Keratinocyte (primary cell): ENCODE results near the gene TMEM9B. TPM values are rescaled to one million over a fixed set of nuclear protein-coding genes. Genes with fewer than 3 reads are reported as not detected.
A peak's percentile ranks its signal among the peaks of the same experiment; 100 is the strongest.

ENCODE experiments used
- DNase-seq: peaks from one replicate; pipeline ENCODE4 v3.0.0-alpha.2; 2011; ENCODE audit warnings: low read depth, missing footprints, low spot score
- FAIRE-seq: peaks from 2 replicates; lab custom pipeline; 2011; peaks lifted over from hg19 to GRCh38; lab: Jason Lieb, UNC
- H2AFZ ChIP-seq: 2 replicates; pipeline ENCODE4 v1.6.0; 2012; ENCODE audit warnings: low read length, control low read depth, inconsistent platforms; ENCODE audit not compliant: control insufficient read depth
- H3K27ac ChIP-seq: 2 replicates; pipeline ENCODE4 v1.5.1; 2011; ENCODE audit warnings: low read length; ENCODE audit not compliant: control insufficient read depth, insufficient read depth
- H3K27me3 ChIP-seq: 3 replicates; pipeline ENCODE4 v1.6.0; 2011; ENCODE audit warnings: low read length; ENCODE audit not compliant: control insufficient read depth, insufficient read depth; ENCODE audit errors: extremely low read depth
- H3K36me3 ChIP-seq, 2 experiments: 2 replicates in 1 of 2; 3 replicates in 1 of 2; pipeline ENCODE4 v1.5.1; 2011; ENCODE audit warnings: low read length in 2 of 2, mild to moderate bottlenecking in 1 of 2; ENCODE audit not compliant: control insufficient read depth in 2 of 2, insufficient read depth in 2 of 2; ENCODE audit errors: extremely low read depth in 1 of 2
- H3K4me1 ChIP-seq: 3 replicates; pipeline ENCODE4 v1.5.1; 2011; ENCODE audit warnings: low read length; ENCODE audit not compliant: control insufficient read depth, insufficient read depth; ENCODE audit errors: extremely low read depth
- H3K4me2 ChIP-seq: 3 replicates; pipeline ENCODE4 v1.6.0; 2011; ENCODE audit warnings: low read depth, low read length; ENCODE audit not compliant: control insufficient read depth, insufficient read depth; ENCODE audit errors: extremely low read depth
- H3K4me3 ChIP-seq, 3 experiments: fragments of 200-600 bp in 1 of 3; sonication (generic) in 1 of 3; 2 replicates in 2 of 3; 3 replicates in 1 of 3; pipeline ENCODE4 v1.5.1; 2011 to 2016; ENCODE audit warnings: low read length in 3 of 3, mild to moderate bottlenecking in 3 of 3, control low read depth in 2 of 3, inconsistent platforms in 1 of 3, low read depth in 1 of 3, mixed read lengths in 1 of 3, mixed run types in 1 of 3, moderate library complexity in 1 of 3; ENCODE audit not compliant: control insufficient read depth in 2 of 3, insufficient read depth in 2 of 3; ENCODE audit errors: extremely low read depth in 1 of 3
- H3K79me2 ChIP-seq: 2 replicates; pipeline ENCODE4 v1.6.0; 2012; ENCODE audit warnings: low read length; ENCODE audit not compliant: control insufficient read depth, insufficient read depth
- H3K9ac ChIP-seq: 3 replicates; pipeline ENCODE4 v1.6.0; 2011; ENCODE audit warnings: low read length; ENCODE audit not compliant: control insufficient read depth, insufficient read depth; ENCODE audit errors: extremely low read depth
- H3K9me1 ChIP-seq: 3 replicates; pipeline ENCODE4 v1.6.0; 2011; ENCODE audit warnings: low read length; ENCODE audit not compliant: control insufficient read depth, insufficient read depth; ENCODE audit errors: extremely low read depth
- H3K9me3 ChIP-seq: 2 replicates; pipeline ENCODE4 v1.5.1; 2012; ENCODE audit warnings: low read depth, low read length; ENCODE audit not compliant: control insufficient read depth
- H4K20me1 ChIP-seq: 3 replicates; pipeline ENCODE4 v1.6.0; 2011; ENCODE audit warnings: low read length; ENCODE audit not compliant: control insufficient read depth, insufficient read depth; ENCODE audit errors: extremely low read depth
- EZH2 ChIP-seq: IDR thresholded peaks from one replicate; pipeline ENCODE4 v1.6.1; 2012; ENCODE audit warnings: inconsistent platforms, mild to moderate bottlenecking, low read length, moderate library complexity
- dilution Hi-C: fragments of 300-500 bp; cut with MboI; formaldehyde crosslinking; loops from one replicate; pipeline ENCODE4 v1.7.0; 2020; ENCODE audit warnings: low sequenced_read_pairs; ENCODE audit not compliant: extremely low pct_ligation_motif_present
- polyA plus RNA-seq, 5 experiments: library from polyadenylated mRNA; depleted of rRNA in 3 of 5; stranded (reverse) in 3 of 5; stranded (forward) in 1 of 5; unstranded in 1 of 5; fragments of >200 nt; gene quantifications; 1 replicate in 1 of 5; 2 replicates in 3 of 5; 3 replicates in 1 of 5; pipeline versions ENCODE4 v1.2.1 to v1.2.3, GENCODE V29; 2011 to 2012; ENCODE audit warnings: missing spikeins in 2 of 5, low read depth in 1 of 5, low replicate concordance in 1 of 5
- TF ChIP-seq, protein P1 (sequence below), 3 experiments: IDR thresholded peaks in 1 of 3; conservative IDR thresholded peaks in 1 of 3; optimal IDR thresholded peaks in 1 of 3; 2 replicates in 2 of 3; 3 replicates in 1 of 3; pipeline versions ENCODE3 to v1.5.1; 2011; ENCODE audit warnings: low read length in 3 of 3, mild to moderate bottlenecking in 3 of 3, moderate library complexity in 2 of 3, control low read depth in 1 of 3, inconsistent platforms in 1 of 3; ENCODE audit not compliant: insufficient read depth in 2 of 3; ENCODE audit errors: extremely low read depth in 1 of 3

The TMEM9B gene
- polyA plus RNA-seq, 1 donor (not counting 4 experiments of a cell fraction or from before 2014, with no cell fraction given): 60.8 TPM

DNA sequence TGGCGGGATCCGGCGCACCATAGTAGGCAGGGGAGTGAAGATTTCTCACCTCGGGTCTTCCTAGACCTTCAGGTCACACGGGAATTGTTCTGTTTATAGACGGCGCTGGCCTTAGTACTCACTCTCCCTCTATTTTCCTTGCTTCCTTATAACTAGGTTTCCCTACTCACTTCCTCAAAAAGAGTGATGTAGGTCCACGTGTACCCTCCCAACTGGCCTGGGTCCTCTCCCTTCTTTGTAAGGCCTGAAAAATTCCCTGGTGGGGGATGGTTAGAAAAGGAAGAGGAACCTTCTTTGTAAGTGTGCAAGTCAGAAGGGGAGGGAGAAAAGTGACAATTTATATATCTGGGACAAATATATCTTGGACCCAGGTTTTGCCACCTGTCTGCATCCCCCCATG, 2.9 kb upstream of the TMEM9B start:
- Histone ChIP-seq H3K4me3 (no peak overlapping the region), H3K36me3 (no peaks in the 10 kb centered on the region), H3K4me1 (peaks cover 12% of the 10 kb centered on the region), H4K20me1 (no peaks in the 10 kb centered on the region), H3K4me2 (no peak overlapping the region), H3K27ac (no peak overlapping the region), H3K9me3 (no peaks in the 10 kb centered on the region), H3K9ac (no peak overlapping the region), H3K9me1 (no peaks in the 10 kb centered on the region), H3K79me2 (peaks cover 17% of the 10 kb centered on the region), H3K27me3 (no peaks in the 10 kb centered on the region), H2AFZ (no peak overlapping the region)
- TF ChIP-seq, protein P1, sequence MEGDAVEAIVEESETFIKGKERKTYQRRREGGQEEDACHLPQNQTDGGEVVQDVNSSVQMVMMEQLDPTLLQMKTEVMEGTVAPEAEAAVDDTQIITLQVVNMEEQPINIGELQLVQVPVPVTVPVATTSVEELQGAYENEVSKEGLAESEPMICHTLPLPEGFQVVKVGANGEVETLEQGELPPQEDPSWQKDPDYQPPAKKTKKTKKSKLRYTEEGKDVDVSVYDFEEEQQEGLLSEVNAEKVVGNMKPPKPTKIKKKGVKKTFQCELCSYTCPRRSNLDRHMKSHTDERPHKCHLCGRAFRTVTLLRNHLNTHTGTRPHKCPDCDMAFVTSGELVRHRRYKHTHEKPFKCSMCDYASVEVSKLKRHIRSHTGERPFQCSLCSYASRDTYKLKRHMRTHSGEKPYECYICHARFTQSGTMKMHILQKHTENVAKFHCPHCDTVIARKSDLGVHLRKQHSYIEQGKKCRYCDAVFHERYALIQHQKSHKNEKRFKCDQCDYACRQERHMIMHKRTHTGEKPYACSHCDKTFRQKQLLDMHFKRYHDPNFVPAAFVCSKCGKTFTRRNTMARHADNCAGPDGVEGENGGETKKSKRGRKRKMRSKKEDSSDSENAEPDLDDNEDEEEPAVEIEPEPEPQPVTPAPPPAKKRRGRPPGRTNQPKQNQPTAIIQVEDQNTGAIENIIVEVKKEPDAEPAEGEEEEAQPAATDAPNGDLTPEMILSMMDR (optimal IDR thresholded peaks at IDR 0.05 in 1 of 3, IDR thresholded peaks at IDR 0.05 in 1 of 3, conservative IDR thresholded peaks at IDR 0.05 in 1 of 3; ENCODE audit: extremely low read depth in 1 of 3, insufficient read depth in 2 of 3, low read length in 3 of 3): no peak
- TF ChIP-seq EZH2: no peak
- dilution Hi-C loops: no loop called here
- DNase-seq (no peak), FAIRE-seq (no peak)

DNA sequence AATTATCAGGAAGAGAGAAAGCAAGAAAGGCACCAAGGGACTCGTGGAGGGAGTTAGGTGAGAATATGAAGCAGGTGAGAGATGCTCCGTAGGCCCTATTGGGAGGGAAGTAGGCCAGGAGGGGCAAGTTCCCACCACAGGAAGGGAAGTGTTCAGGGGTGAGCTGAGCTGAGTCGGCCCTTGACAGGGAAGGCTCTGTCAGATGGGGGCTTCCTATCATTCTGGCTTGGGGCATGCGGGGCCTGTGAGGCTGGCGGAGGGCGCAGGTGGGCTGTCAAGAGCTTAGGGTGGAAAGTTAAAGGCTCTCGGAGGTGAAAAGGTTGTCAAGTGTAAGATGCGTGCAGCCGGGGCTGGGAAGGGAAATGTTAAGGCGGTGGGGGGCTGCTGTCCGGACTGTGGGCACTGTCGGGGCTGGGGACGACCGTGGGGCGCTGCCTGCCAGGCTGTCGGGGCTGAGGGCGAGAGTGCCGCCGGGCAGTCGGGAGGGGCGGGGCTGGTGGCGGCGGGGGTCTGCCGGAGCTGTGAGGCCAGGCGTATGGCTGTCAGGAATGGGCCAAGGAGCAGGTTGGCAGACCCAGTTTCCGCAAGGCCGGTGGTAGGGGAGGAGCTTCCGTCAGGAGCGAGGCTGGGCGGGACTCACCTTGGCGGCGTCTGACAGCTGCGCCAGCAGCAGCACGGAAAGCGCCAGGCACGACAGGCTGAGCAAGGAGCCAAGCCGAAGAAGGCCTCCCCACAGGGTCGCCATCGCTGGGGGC, 496 bp downstream of the TMEM9B start:
- Histone ChIP-seq H3K36me3 (no peaks in the 10 kb centered on the region), H2AFZ (peak overlapping the region; percentile 67), H3K9ac (peak overlapping the region; percentile 84), H3K9me1 (no peaks in the 10 kb centered on the region), H3K4me1 (peaks cover 12% of the 10 kb centered on the region), H3K27me3 (no peaks in the 10 kb centered on the region), H3K4me2 (peak overlapping the region; percentile 95), H3K4me3 (peak overlapping the region; percentile 79 to 87 (median 81)), H3K79me2 (peaks cover 36% of the 10 kb centered on the region), H3K9me3 (no peaks in the 10 kb centered on the region), H4K20me1 (no peaks in the 10 kb centered on the region), H3K27ac (peak overlapping the region; percentile 80)
- dilution Hi-C loops: no loop called here
- FAIRE-seq: no peak
- TF ChIP-seq, protein P1 (optimal IDR thresholded peaks at IDR 0.05 in 1 of 3, IDR thresholded peaks at IDR 0.05 in 1 of 3, conservative IDR thresholded peaks at IDR 0.05 in 1 of 3; ENCODE audit: extremely low read depth in 1 of 3, insufficient read depth in 2 of 3, low read length in 3 of 3): no peak
- no peak for TF ChIP-seq EZH2
- no peak for DNase-seq
